Sigmoid colon (tissue), 7 donors: Measurements from ENCODE around the gene APOBEC3F. TPM values are rescaled to one million over a fixed set of nuclear protein-coding genes. Genes with fewer than 3 reads are reported as not detected.
"Not testable (repeated sequence)": the region's sequence is repeated elsewhere in the genome, so short reads cannot be mapped to it uniquely, and the experiment has no call there.

Experiments
- DNase-seq: peaks from one replicate; pipeline ENCODE4 v3.0.0-alpha.2; 2019
- H3K27ac ChIP-seq, 4 donors: fragments of 200-600 bp; sonication (generic); one replicate each; pipeline ENCODE4 v1.5.1; 2016 to 2019; ENCODE audit warnings: mild to moderate bottlenecking in 1 of 4
- H3K27me3 ChIP-seq, 3 donors: fragments of 200-600 bp; sonication (generic); one replicate each; pipeline ENCODE4 v1.5.1; 2019; ENCODE audit warnings: mild to moderate bottlenecking in 1 of 3
- H3K36me3 ChIP-seq, 4 donors: fragments of 200-600 bp; sonication (generic); one replicate each; pipeline ENCODE4 v1.5.1; 2016 to 2019
- H3K4me1 ChIP-seq, 4 donors: fragments of 200-600 bp; sonication (generic); one replicate each; pipeline ENCODE4 v1.5.1; 2017 to 2019
- H3K4me3 ChIP-seq, 4 donors: fragments of 200-600 bp; sonication (generic); one replicate each; pipeline ENCODE4 v1.5.1; 2017 to 2019; ENCODE audit warnings: mild to moderate bottlenecking in 2 of 4, moderate library complexity in 1 of 4
- H3K9me3 ChIP-seq, 4 donors: fragments of 200-600 bp in 3 of 4; sonication (generic) in 3 of 4; one replicate each; pipeline versions ENCODE4 v1.5.1 to v1.6.1; 2013 to 2019
- EP300 ChIP-seq, 4 donors: sonication (generic); formaldehyde crosslinking; IDR thresholded peaks; one replicate each; pipeline ENCODE4 v1.6.1; 2017; ENCODE audit warnings: antibody characterized with exemption in 4 of 4
- POLR2A ChIP-seq, 2 donors: fragments of 450-650 bp; IDR thresholded peaks; one replicate each; pipeline ENCODE4 v1.6.1; 2016; ENCODE audit warnings: antibody characterized with exemption in 2 of 2, mild to moderate bottlenecking in 2 of 2, moderate library complexity in 2 of 2
- POLR2AphosphoS5 ChIP-seq, 4 donors: sonication (generic); formaldehyde crosslinking; IDR thresholded peaks; one replicate each; pipeline ENCODE4 v1.6.1; 2017; ENCODE audit warnings: antibody characterized with exemption in 4 of 4
- WGBS, 2 donors: extraction: QIAGEN DNeasy Blood & Tissue Kit; methylation state at CpG; one replicate each; pipeline ENCODE4 v1.1.7; 2013; 5-methylcytosine and 5-hydroxymethylcytosine counted together
- intact Hi-C: fragments of 100-400 bp; cut with DNase I; formaldehyde crosslinking; loops from one replicate; pipeline ENCODE4 v1.15.1; 2023
- polyA plus RNA-seq, 3 donors: library from polyadenylated mRNA; stranded (reverse); fragments of 200-250 nt; gene quantifications; one replicate each; pipeline ENCODE4 v1.2.3, GENCODE V29; 2013
- total RNA-seq, 4 donors: library from RNA; depleted of rRNA; stranded (reverse); fragments of >200 nt; gene quantifications; one replicate each; pipeline ENCODE4 v1.1.0, GENCODE V29; 2016
- TF ChIP-seq, protein P1 (sequence below), 4 experiments: fragments of 450-650 bp in 3 of 4; fragments of 200-600 bp in 1 of 4; IDR thresholded peaks; one replicate each; pipeline ENCODE4 v1.5.1; 2016 to 2019; ENCODE audit warnings: antibody characterized with exemption in 4 of 4, mild to moderate bottlenecking in 3 of 4, moderate library complexity in 2 of 4
- donor health status: healthy with polysubstance abuse.
- donor health status: Bipolar disorder and iron deficiency.
- donor health status: healthy.

Gene APOBEC3F
- total and polyA plus RNA-seq, 7 donors = 1.2 to 10.2 (median 4.6) TPM

DNA sequence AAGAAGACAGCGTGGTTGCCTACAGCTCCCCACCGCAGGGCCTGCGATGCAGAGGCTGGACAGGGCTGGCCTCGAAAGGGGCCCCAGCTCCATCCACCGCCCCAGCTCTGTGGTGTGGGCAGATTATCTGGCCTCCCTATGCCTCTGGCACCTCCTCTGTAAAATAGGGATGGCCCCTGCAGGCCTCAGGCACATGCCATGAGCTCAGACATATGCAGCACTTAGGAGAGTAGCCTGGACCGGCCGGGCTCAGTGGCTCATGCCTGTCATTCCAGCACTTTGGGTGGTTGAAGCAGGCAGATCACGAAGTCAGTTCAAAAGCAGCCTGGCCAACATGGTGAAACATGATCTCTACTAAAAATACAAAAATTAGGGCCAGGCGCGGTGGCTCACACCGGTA, 12.4 kb upstream of the APOBEC3F start:
- intact Hi-C loops = no loop called here
- H3K4me3 ChIP-seq = no peak overlapping the region

DNA sequence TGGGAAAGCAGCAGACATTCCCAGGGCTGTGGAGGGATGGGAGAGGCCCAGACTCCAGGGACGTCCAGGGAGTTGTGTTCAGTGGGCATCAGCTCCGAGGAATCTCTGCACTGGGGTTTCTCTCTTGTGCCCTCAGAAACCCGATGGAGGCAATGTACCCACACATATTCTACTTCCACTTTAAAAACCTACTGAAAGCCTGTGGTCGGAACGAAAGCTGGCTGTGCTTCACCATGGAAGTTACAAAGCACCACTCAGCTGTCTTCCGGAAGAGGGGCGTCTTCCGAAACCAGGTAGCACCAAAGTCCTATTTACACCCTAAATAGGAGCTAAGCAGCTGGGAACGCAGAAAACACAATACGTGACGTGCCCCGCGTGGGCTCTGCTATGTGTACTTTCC, 11.4 kb upstream of the APOBEC3F start:
- no peak for DNase-seq
- Histone ChIP-seq H3K27me3 (no peaks in the 10 kb centered on the region), H3K27ac (no peak overlapping the region), H3K36me3 (no peaks in the 10 kb centered on the region), H3K4me3 (no peak overlapping the region), H3K9me3 (no peaks in the 10 kb centered on the region), H3K4me1 (no peaks in the 10 kb centered on the region)
- intact Hi-C loops = no loop called here
- 93 to 94% methylated on average over 13 of the region's 13 CpGs for WGBS, 2 donors
- no peak for TF ChIP-seq POLR2AphosphoS5 (IDR thresholded peaks at IDR 0.05)
- no peak for TF ChIP-seq EP300 (IDR thresholded peaks at IDR 0.05)
- TF ChIP-seq, protein P1, sequence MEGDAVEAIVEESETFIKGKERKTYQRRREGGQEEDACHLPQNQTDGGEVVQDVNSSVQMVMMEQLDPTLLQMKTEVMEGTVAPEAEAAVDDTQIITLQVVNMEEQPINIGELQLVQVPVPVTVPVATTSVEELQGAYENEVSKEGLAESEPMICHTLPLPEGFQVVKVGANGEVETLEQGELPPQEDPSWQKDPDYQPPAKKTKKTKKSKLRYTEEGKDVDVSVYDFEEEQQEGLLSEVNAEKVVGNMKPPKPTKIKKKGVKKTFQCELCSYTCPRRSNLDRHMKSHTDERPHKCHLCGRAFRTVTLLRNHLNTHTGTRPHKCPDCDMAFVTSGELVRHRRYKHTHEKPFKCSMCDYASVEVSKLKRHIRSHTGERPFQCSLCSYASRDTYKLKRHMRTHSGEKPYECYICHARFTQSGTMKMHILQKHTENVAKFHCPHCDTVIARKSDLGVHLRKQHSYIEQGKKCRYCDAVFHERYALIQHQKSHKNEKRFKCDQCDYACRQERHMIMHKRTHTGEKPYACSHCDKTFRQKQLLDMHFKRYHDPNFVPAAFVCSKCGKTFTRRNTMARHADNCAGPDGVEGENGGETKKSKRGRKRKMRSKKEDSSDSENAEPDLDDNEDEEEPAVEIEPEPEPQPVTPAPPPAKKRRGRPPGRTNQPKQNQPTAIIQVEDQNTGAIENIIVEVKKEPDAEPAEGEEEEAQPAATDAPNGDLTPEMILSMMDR (IDR thresholded peaks at IDR 0.05) = no peak
- no peak for TF ChIP-seq POLR2A (IDR thresholded peaks at IDR 0.05)

More for the DNA sequence above, 12.4 kb upstream of the APOBEC3F start:
- Histone ChIP-seq H3K27ac (no peak overlapping the region), H3K4me1 (no peaks in the 10 kb centered on the region), H3K27me3 (no peaks in the 10 kb centered on the region), H3K36me3 (peaks cover 0 to 4% (median 0%) of the 10 kb centered on the region in 4 donors), H3K9me3 (no peaks in the 10 kb centered on the region)
- TF ChIP-seq POLR2A (IDR thresholded peaks at IDR 0.05) (no peak), POLR2AphosphoS5 (IDR thresholded peaks at IDR 0.05) (no peak), EP300 (IDR thresholded peaks at IDR 0.05) (no peak)
- TF ChIP-seq, protein P1 (IDR thresholded peaks at IDR 0.05) = no peak
- WGBS, 2 donors = 93 to 96% methylated on average over 11 of the region's 11 CpGs
- DNase-seq = no peak

DNA sequence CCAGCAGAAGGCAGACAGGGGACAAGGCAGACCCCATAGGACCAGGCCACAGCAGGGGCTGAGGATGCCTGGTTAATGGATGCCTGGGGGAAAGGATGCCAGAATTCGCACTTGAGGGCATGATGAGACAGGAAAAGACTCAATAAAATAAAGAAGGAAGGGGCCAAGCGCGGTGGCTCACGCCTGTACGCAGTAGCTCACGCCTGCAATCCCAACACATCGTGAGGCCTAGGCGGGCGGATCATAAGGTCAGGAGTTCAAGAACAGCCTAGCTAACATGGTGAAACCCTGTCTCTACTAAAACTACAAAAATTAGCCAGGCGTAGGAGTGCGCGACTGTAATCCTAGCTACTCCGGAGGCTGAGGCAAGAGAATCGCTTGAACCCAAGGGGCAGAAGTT, 10.0 kb upstream of the APOBEC3F start:
- no peaks in the 10 kb centered on the region for H3K36me3 ChIP-seq
- H3K27ac ChIP-seq = no peak overlapping the region
- no peaks in the 10 kb centered on the region for H3K27me3 ChIP-seq
- H3K4me1 ChIP-seq = no peaks in the 10 kb centered on the region
- intact Hi-C loops = no loop called here
- 93 to 95% methylated on average over 14 of the region's 14 CpGs for WGBS, 2 donors
- DNase-seq = no peak
- no peak overlapping the region for H3K4me3 ChIP-seq
- H3K9me3 ChIP-seq = no peaks in the 10 kb centered on the region
- TF ChIP-seq POLR2A (IDR thresholded peaks at IDR 0.05) = no peak
- TF ChIP-seq, protein P1 (IDR thresholded peaks at IDR 0.05) = no peak
- no peak for TF ChIP-seq EP300 (IDR thresholded peaks at IDR 0.05)
- no peak for TF ChIP-seq POLR2AphosphoS5 (IDR thresholded peaks at IDR 0.05)

DNA sequence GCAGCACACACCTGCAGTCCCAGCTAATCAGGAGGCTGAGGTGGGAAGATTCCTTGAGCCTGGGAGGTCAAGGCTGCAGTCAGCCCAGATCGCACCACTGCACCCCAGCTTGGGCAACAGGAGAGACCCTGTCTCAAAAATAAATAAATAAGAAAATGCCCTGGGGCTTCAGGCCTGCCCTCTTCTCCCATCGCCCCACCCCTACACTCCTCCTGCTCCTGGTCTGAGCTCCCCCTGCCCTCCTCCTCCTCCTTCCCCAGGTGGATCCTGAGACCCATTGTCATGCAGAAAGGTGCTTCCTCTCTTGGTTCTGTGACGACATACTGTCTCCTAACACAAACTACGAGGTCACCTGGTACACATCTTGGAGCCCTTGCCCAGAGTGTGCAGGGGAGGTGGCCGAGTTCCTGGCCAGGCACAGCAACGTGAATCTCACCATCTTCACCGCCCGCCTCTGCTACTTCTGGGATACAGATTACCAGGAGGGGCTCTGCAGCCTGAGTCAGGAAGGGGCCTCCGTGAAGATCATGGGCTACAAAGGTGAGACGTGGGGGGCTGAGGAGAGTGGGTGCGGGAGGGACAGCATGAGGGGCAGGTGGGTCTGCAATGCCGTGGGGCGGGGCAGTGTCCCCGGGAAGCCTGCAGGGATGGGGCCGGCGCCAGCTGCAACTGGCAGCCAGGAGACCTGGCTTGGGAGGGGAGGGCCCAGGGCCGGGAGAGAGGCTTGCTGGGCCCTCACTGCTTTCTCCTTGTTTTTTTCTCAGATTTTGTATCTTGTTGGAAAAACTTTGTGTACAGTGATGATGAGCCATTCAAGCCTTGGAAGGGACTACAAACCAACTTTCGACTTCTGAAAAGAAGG, 9.0 kb upstream of the APOBEC3F start:
- H3K36me3 ChIP-seq, DNase-seq, H3K27me3 ChIP-seq, H3K4me1 ChIP-seq, H3K4me3 ChIP-seq, H3K9me3 ChIP-seq, intact Hi-C loops, H3K27ac ChIP-seq: not testable (repeated sequence)
- 70 to 78% methylated on average over 17 of the region's 18 CpGs for WGBS, 2 donors

DNA sequence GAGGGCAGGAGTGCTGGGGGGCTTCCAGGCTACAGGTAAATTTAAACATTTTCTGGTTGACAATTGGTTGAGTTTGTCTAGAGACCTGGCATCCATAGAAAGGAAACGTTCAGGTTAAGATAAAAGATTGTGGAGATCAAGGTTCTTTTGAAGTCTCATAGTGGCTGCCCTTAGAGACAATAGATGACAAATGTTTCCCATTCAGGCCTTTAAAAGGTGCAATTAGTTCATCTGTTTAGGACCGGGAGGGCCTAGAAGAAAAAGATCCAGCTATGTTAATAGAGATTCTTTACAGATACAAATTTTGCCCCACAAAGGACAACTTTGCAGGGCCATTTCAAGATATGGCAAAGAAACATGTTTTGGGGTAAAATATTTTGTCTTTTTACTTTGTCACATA, 3.6 kb upstream of the APOBEC3F start:
- H3K9me3 ChIP-seq, H3K4me3 ChIP-seq, H3K36me3 ChIP-seq, intact Hi-C loops, H3K27me3 ChIP-seq, H3K27ac ChIP-seq, DNase-seq: not testable (repeated sequence)
- WGBS, 2 donors = 50 to 52% methylated on average over 2 of the region's 2 CpGs
- peaks cover 0 to 18% (median 10%) of the 10 kb centered on the region in 4 donors for H3K4me1 ChIP-seq
